Caco-2 (cell line): Measurements from ENCODE around the gene CHI3L1. TPM values are rescaled to one million over a fixed set of nuclear protein-coding genes. Genes with fewer than 3 reads are reported as not detected.

Source experiments
- BruUV-seq: library from RNA; stranded (reverse); fragments of 400-500 nt; replicated peaks from 2 replicates; lab custom pipeline; 2021; lab: Mats Ljungman, UMichigan
- CTCF ChIA-PET: fragments of 300-600 bp; sonication (Branson Sonifier 250); formaldehyde crosslinking; loops from one replicate; lab custom pipeline; 2022; ENCODE audit warnings: antibody characterized with exemption; lab: Charles Lee
- POLR2A ChIA-PET: fragments of 300-600 bp; sonication (Branson Sonifier 250); formaldehyde crosslinking; loops from one replicate; lab custom pipeline; 2022; ENCODE audit warnings: antibody characterized with exemption; lab: Charles Lee
- DNase-seq, 2 experiments: peaks; one replicate each; pipeline versions ENCODE4 v3.0.0 to v3.0.0-alpha.2; 2020 to 2022
- H3K27me3 ChIP-seq: replicated peaks from 2 replicates; pipeline ENCODE4 v1.6.0; 2011; ENCODE audit warnings: low read length; ENCODE audit not compliant: control insufficient read depth, insufficient read depth
- H3K36me3 ChIP-seq: 2 replicates; pipeline ENCODE4 v1.5.1; 2011; ENCODE audit warnings: low read length; ENCODE audit not compliant: control insufficient read depth, insufficient read depth
- H3K4me1 ChIP-seq: fragments of 250-450 bp; sonication (Bioruptor Pico); 2 replicates; pipeline ENCODE4 v1.5.1; 2020; ENCODE audit warnings: mild to moderate bottlenecking
- H3K4me3 ChIP-seq: 2 replicates; pipeline ENCODE4 v1.5.1; 2011; ENCODE audit warnings: low read depth, mild to moderate bottlenecking, control low read depth, low read length
- H3K9me3 ChIP-seq: fragments of 250-450 bp; sonication (Bioruptor Pico); 2 replicates; pipeline ENCODE4 v1.5.1; 2020; ENCODE audit warnings: mild to moderate bottlenecking, moderate library complexity
- H3K27ac Mint-ChIP-seq: one replicate; pipeline ENCODE4 v1.8.0; 2022; ENCODE audit warnings: mixed read lengths; ENCODE audit not compliant: unreplicated experiment
- H3K27me3 Mint-ChIP-seq: one replicate; pipeline ENCODE4 v1.8.0; 2022; ENCODE audit warnings: mixed read lengths; ENCODE audit not compliant: insufficient read depth, unreplicated experiment
- H3K36me3 Mint-ChIP-seq: one replicate; pipeline ENCODE4 v1.8.0; 2022; ENCODE audit warnings: mild to moderate bottlenecking, mixed read lengths; ENCODE audit not compliant: insufficient read depth, unreplicated experiment
- H3K4me1 Mint-ChIP-seq: one replicate; pipeline ENCODE4 v1.8.0; 2022; ENCODE audit warnings: low read depth, mixed read lengths; ENCODE audit not compliant: unreplicated experiment
- H3K4me3 Mint-ChIP-seq: one replicate; pipeline ENCODE4 v1.8.0; 2022; ENCODE audit warnings: mild to moderate bottlenecking, moderate library complexity, mixed read lengths; ENCODE audit not compliant: unreplicated experiment
- H3K9me3 Mint-ChIP-seq: one replicate; pipeline ENCODE4 v1.8.0; 2022; ENCODE audit warnings: mixed read lengths; ENCODE audit not compliant: unreplicated experiment
- intact Hi-C: fragments of 100-400 bp; cut with micrococcal nuclease; formaldehyde crosslinking; loops from one replicate; pipeline ENCODE4 v1.10.0; 2022; ENCODE audit not compliant: unreplicated experiment
- total RNA-seq: library from RNA; stranded (reverse); gene quantifications from 2 replicates; pipeline ENCODE4 v1.2.3, GENCODE V29; 2022
- TF ChIP-seq, protein P1 (sequence below), 2 experiments: fragments of 200-600 bp in 1 of 2; IDR thresholded peaks; 1 replicate in 1 of 2; 2 replicates in 1 of 2; pipeline versions ENCODE4 v1.5.1 to v1.8.0; 2011 to 2022; ENCODE audit warnings: antibody characterized with exemption in 1 of 2, control low read depth in 1 of 2, inconsistent platforms in 1 of 2, low read depth in 1 of 2, low read length in 1 of 2, mild to moderate bottlenecking in 1 of 2, moderate library complexity in 1 of 2; ENCODE audit not compliant: insufficient read depth in 1 of 2, severe bottlenecking in 1 of 2, unreplicated experiment in 1 of 2

Gene CHI3L1
- total RNA-seq, 1 experiment from 2014 or later, result 235 TPM

DNA sequence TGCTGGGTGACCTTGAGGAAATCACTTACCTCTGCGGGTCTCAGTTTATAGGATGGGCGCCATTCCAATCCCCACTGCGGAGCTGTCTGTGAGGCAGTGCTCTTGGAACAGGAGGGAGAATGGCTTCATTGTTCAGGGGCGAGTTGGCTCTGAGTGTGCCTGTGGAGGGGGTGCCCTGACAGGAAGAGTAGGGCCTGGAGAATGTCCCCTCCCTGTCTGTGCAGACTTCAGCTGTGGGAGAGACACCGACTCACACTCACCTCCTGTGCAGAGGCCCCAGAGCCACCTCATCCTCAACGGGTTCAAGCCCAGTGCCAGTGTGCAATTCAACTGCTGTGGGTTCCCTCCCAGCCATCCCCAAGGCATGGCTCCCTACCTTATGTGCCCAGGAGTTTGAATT is 41.8 kb downstream of the CHI3L1 start:
- intact Hi-C loops, result no loop called here
- Histone ChIP-seq H3K9me3 (no peaks in the 10 kb centered on the region), H3K36me3 (no peaks in the 10 kb centered on the region), H3K4me3 (no peak overlapping the region), H3K4me1 (no peaks in the 10 kb centered on the region), H3K27me3 (no peaks in the 10 kb centered on the region)
- H3K36me3 Mint-ChIP-seq, result peaks cover 7% of the 10 kb centered on the region
- no peaks in the 10 kb centered on the region for H3K27me3 Mint-ChIP-seq
- BruUV-seq, result no TSS peak
- no peak overlapping the region for H3K4me3 Mint-ChIP-seq
- CTCF ChIA-PET, result no interaction called here
- no peak overlapping the region for H3K27ac Mint-ChIP-seq
- no peaks in the 10 kb centered on the region for H3K4me1 Mint-ChIP-seq
- POLR2A ChIA-PET, result no interaction called here
- DNase-seq, result no peak
- no peaks in the 10 kb centered on the region for H3K9me3 Mint-ChIP-seq
- TF ChIP-seq, protein P1, sequence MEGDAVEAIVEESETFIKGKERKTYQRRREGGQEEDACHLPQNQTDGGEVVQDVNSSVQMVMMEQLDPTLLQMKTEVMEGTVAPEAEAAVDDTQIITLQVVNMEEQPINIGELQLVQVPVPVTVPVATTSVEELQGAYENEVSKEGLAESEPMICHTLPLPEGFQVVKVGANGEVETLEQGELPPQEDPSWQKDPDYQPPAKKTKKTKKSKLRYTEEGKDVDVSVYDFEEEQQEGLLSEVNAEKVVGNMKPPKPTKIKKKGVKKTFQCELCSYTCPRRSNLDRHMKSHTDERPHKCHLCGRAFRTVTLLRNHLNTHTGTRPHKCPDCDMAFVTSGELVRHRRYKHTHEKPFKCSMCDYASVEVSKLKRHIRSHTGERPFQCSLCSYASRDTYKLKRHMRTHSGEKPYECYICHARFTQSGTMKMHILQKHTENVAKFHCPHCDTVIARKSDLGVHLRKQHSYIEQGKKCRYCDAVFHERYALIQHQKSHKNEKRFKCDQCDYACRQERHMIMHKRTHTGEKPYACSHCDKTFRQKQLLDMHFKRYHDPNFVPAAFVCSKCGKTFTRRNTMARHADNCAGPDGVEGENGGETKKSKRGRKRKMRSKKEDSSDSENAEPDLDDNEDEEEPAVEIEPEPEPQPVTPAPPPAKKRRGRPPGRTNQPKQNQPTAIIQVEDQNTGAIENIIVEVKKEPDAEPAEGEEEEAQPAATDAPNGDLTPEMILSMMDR (IDR thresholded peaks at IDR 0.05; ENCODE audit: insufficient read depth in 1 of 2, low read depth in 1 of 2, low read length in 1 of 2, severe bottlenecking in 1 of 2, unreplicated experiment in 1 of 2), result no peak

DNA sequence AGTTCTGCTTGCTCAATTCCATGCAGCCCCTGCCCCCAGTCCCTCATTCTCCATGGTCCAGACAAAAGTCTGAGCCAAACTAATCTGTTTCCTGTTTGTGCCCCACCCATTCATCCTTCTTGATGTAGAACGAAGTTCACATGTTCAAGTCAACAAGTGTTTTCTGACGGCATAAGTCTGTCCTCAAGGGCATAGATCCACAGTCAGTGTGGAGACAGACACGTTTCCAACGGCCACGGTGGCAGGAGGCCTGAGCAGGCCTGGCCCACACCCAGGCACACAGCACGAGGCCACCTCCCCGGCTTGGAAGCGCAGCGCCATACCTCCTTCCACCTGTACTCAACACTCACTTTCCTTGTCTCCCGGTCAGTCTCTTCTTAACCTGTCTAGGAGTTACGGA is 42.9 kb downstream of the CHI3L1 start:
- H3K9me3 Mint-ChIP-seq, result no peaks in the 10 kb centered on the region
- POLR2A ChIA-PET, result no interaction called here

DNA sequence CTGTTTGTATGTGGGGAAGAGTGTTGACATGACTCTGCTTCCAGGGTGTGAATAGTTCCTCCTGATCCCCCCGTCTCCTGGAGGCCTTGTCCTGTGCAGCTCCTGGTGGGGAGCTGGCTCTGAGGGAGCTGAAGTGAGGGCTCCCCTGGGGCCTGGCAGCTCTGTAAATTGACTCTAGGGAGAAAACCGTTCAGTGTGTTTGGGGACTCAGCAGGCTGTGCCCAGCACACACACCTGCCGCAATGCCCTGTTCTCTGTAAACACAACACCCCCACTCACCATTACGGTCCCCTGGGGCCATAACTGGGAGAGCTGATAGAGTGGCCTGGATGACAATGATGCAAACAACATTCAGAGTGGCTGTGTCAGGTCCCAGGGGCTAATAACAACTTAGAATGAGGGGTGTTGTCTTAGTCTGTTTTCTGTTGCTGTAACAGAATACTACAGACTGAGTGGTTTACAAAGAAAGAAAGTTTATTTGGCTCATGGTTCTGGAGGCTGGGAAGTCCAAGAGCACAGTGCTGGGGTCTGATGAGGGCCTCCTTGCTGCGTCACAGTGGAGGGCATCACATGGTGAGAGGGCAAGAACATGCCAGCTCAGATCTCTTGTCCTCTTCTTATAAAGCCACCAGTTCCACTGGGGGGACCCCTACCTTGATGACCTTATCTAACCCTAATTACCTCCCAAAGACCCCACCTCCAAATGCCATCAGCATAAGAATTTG is 43.7 kb downstream of the CHI3L1 start:
- Histone ChIP-seq H3K27me3 (no peaks in the 10 kb centered on the region), H3K36me3 (no peaks in the 10 kb centered on the region), H3K4me3 (no peak overlapping the region), H3K4me1 (no peaks in the 10 kb centered on the region), H3K9me3 (no peaks in the 10 kb centered on the region)
- no peaks in the 10 kb centered on the region for H3K4me1 Mint-ChIP-seq
- intact Hi-C loops, result no loop called here
- BruUV-seq, result no TSS peak
- TF ChIP-seq, protein P1 (IDR thresholded peaks at IDR 0.05; ENCODE audit: insufficient read depth in 1 of 2, low read depth in 1 of 2, low read length in 1 of 2, severe bottlenecking in 1 of 2, unreplicated experiment in 1 of 2), result no peak
- H3K9me3 Mint-ChIP-seq, result no peaks in the 10 kb centered on the region
- CTCF ChIA-PET, result interaction anchor here (0.9 kb wide), 1 partner anchor 126 kb away, joined by 3 read pairs; no protein-coding TSS in a partner anchor
- no peak for DNase-seq
- no peak overlapping the region for H3K4me3 Mint-ChIP-seq
- H3K27ac Mint-ChIP-seq, result no peak overlapping the region
- no peaks in the 10 kb centered on the region for H3K27me3 Mint-ChIP-seq
- POLR2A ChIA-PET, result no interaction called here
- peaks cover 7% of the 10 kb centered on the region for H3K36me3 Mint-ChIP-seq

More for the DNA sequence above, 42.9 kb downstream of the CHI3L1 start:
- no peak overlapping the region for H3K27ac Mint-ChIP-seq
- TF ChIP-seq, protein P1 (IDR thresholded peaks at IDR 0.05; ENCODE audit: insufficient read depth in 1 of 2, low read depth in 1 of 2, low read length in 1 of 2, severe bottlenecking in 1 of 2, unreplicated experiment in 1 of 2), result no peak
- H3K4me1 ChIP-seq, result no peaks in the 10 kb centered on the region
- H3K27me3 ChIP-seq, result no peaks in the 10 kb centered on the region
- CTCF ChIA-PET, result no interaction called here
- DNase-seq, result no peak
- H3K27me3 Mint-ChIP-seq, result no peaks in the 10 kb centered on the region
- BruUV-seq, result no TSS peak
- no peak overlapping the region for H3K4me3 ChIP-seq
- intact Hi-C loops, result no loop called here
- no peaks in the 10 kb centered on the region for H3K36me3 ChIP-seq
- peaks cover 7% of the 10 kb centered on the region for H3K36me3 Mint-ChIP-seq
- no peaks in the 10 kb centered on the region for H3K9me3 ChIP-seq
- no peaks in the 10 kb centered on the region for H3K4me1 Mint-ChIP-seq
- H3K4me3 Mint-ChIP-seq, result no peak overlapping the region
